Hepatic stellate cell (primary cell): ENCODE measurements around the gene PIRT.
A peak's percentile ranks its signal among the peaks of the same experiment; 100 is the strongest.
"Not testable (repeated sequence)": the region's sequence is repeated elsewhere in the genome, so short reads cannot be mapped to it uniquely, and the experiment has no call there.

ENCODE experiments used
- DNase-seq: peaks from one replicate; pipeline ENCODE4 v3.0.0; 2011; ENCODE audit warnings: low spot score

The PIRT gene

GRCh38 chr17:10837921-10838320 lies at the start of gene PIRT:
Gene PIRT, minus strand, starts transcription at chr17:10838087. Its CDS starts 12,442 bp downstream, at chr17:10825645.
- no peak for DNase-seq

DNA sequence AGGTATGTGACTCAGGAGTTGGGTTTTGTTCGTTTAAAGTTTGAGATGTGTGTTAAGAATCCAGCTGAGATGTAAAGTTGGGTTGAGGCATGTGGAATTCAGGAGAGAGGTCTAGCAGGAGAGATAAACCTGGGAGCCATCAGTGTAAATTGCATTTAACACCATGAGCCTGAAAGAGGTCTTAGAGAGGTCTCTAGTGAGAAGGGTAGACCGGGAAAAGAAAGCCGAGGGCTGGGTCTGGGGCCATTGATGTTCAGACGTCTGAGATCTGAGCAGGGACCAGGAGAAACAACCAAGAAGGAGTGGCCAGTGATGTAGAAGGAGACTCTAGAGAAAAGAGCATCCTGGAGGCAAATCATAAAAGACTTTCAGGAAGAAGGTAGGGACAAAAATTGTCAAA lies 44.1 kb upstream of the PIRT start:
- no peak for DNase-seq

- DNase-seq, result no peak
Measured at GRCh38 chr17:10879190-10879836, 41.4 kb upstream of the PIRT start.

DNA sequence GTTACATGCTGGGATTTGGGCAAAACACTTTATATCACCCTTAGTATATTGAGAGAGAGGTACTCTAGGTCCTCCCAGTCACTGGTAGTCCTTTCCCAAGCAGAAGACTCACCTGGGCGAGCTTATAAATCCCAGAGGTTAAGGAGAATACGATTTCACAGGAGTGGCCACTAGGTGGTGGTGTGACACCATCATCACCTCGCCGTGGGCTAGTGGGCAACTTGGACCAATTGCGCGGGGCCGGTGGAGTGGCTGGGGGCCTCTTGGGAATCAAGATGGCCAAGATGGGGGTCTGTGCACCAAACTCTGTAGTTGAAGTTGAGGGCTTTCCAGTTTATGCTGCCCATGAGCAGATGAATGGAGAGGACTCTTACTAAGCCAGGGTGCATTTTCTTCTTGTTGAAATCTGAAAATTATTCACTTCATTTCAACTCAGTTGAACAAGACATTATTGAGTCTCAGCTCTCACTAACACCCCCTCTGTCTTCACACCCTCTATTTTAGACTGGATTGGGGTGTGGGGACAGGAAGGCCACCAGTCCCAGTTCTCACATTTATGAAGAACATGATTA lies 38.2 kb upstream of the PIRT start:
- peak; percentile 13 for DNase-seq

DNA sequence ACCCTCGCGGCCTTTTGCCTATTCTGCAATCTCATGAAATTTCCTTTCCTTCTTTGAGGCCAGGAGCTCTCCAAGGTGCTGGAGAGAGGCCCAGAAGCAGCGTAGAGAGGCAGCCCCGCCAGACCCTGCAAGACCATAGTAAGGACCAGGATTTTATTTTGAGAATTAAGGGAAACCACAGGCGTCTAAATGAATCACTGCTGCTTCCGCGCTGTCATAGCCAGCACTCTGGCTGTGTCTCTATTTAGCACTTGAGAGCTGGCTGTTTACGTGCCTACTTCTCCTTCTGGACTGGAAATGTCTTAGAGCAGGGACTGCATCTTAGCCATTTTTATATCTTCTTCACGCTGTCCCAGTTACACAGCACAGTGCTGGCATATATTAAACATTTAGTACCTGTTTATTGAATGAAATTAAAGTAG lies 37.6 kb upstream of the PIRT start:
- no peak for DNase-seq

DNA sequence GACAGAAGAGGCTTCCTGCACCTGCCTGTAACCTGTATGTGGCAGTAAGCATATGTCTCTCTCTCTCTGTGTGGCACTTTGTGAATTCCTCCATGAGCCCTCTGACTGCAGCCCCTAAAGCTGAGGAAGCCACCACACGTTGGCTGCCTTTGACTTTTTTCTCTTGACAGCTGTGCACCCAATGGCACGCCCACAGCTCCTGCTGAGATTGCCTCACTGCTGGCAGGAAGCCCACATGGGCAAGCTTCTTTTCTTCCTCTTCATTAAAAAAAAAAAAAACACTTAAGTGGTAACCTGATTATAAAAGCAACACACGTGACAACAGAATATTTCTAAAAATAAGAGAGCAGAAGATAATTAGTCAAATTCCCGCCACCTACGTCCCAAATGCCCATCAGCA lies 34.0 kb upstream of the PIRT start:
- no peak for DNase-seq

GRCh38 chr17:10870336-10871050 lies 32.6 kb upstream of the PIRT start:
- no peak for DNase-seq

DNA sequence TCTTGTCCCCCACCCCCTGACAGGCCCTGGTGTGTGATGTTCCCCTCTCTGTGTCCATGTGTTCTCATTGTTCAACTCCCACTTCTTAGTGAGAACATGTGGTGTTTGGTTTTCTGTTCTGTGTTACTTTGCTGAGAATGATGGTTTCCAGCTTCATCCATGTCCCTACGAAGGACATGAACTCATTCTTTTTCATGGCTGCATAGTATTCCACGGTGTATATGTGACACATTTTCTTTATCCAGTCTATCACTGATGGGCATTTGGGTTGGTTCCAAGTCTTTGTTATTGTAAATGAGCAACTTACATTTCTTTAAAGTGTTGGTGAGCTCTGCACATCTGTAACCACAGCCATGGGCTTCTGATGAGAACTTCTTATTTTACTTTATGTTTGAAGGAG lies 30.9 kb upstream of the PIRT start:
- DNase-seq, result not testable (repeated sequence)

- no peak for DNase-seq
Measured at GRCh38 chr17:10859051-10859450, 21.2 kb upstream of the PIRT start.

DNA sequence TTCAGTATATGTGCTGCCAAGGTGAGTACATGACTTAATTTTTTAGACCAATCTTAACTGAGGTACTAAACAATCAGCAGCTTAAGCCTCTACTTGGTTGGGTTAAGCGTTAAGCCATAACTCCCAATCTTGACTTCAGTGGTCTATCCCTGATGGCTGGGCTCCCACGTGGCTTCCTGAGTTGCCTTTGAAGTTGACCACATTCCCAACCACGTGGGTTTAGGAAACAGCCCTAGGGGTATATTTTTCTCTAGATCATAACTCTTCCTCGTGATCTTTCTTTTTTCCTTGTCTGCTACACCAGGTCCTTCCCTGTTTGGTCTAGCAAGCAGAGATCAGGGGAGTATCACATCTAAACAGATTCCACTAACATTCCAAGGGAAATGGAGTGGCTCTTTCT lies 20.1 kb upstream of the PIRT start:
- no peak for DNase-seq

- DNase-seq, result not testable (repeated sequence)
Measured at GRCh38 chr17:10846636-10847035, 8.7 kb upstream of the PIRT start.

DNA sequence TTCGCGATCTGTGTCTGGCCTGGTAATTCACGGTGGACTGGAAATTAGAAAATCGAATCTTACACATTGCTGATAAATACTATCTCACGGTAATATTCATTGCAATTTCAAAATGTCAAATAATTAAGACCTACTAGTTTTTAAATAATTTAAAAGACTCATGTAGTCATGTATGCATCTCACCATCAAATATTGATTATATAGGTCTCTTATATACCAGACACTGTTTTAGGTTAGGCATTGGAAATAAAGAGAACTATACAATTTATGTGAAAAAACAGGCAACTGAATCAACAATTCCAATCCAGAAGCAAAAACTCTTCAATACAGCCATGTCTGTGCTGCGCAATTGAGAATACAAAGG lies 7.5 kb upstream of the PIRT start:
- no peak for DNase-seq

GRCh38 chr17:10844621-10845387 lies 6.9 kb upstream of the PIRT start:
- peak; percentile 74 for DNase-seq

DNA sequence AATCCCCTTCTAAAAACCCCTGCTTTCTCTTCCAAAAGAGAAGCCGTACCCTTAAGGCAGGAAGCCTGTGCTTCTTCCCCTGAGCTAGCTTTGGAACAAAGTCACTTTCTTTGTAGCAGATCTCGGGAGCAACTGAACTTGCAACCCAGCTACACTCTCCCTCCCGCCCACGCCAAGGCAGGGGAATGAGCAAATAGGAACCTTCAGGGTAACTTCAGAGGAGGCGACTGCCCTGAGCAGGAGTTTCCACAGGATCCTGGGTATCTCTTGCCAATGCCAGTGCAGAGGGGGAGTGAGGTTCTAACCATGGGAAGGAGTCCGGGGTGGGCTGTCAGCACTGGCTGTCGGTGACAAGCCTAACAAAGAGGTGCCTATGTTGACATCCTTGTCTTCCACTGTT lies 5.9 kb upstream of the PIRT start:
- no peak for DNase-seq

DNA sequence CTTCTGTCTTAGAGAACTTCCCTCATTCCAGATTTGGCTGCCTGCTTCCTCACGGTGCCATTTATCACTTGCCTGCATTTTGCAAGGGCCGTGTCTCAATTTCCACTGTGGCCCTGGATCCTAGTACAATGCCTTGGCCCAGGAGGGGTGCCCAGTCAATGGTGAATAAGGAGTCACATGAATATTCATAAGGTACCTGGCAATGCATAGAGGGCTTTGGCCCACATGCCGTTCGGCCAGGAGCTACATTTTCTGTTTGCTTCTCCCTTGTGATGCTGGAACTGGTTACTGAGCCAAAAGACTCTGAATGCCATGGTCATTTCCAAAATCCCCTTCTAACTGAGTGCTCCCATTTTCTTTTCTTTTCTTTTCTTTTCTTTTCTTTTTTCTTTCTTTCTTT lies 4.8 kb upstream of the PIRT start:
- DNase-seq, result no peak

DNA sequence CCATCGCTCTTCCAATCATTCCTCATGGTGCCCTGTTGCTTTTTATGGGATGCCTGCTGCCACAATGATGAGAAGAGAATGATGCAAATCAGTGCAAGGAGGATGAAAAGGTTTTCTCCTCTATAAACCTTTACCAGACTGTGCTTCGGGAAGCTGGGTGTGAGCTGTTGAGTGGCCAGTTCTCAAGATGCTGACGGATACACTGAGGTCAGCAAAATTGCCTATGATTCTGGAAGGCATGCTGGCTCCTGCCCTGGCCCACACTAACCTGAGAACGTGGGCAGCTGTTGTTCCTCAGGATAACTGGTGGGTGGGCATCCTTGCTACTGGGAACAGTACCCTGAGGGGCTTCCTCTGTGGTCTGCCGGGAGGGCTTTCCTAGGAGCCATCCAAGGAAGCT lies 795 bp upstream of the PIRT start:
- DNase-seq, result no peak

DNA sequence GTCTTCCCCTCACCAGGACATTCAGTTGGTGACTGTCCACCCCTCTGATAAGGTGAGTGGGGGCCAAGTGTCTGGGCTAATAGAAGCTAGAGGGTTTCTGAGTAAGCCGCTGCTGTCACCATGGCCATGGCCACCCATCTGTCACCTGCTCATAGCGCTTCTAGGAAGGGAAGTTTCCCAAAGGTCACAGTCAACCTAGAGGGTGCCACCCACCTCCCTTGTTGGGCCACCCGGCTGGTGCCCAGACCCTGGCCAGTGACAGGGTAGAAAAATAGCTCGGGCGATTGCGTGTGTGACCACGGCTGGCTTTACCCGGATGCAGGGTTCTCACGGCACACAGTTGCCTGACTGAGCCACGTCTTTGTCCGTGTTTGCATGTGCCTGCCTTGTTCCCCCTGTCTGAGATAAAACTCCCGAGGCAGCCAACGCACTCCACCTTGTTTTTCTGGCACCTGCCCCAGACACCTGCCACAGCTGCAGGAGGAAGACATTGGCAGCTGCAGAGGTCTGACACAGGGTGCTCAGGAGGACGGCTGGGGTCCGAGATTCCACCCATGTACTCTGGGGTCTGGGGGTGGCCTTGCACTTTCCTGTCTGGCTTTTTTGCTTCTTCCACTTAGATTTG lies 809 bp downstream of the PIRT start:
- DNase-seq, result no peak

GRCh38 chr17:10836145-10836544 lies 1.7 kb downstream of the PIRT start:
- no peak for DNase-seq

- no peak for DNase-seq
Measured at GRCh38 chr17:10831696-10832095, 6.2 kb downstream of the PIRT start.

DNA sequence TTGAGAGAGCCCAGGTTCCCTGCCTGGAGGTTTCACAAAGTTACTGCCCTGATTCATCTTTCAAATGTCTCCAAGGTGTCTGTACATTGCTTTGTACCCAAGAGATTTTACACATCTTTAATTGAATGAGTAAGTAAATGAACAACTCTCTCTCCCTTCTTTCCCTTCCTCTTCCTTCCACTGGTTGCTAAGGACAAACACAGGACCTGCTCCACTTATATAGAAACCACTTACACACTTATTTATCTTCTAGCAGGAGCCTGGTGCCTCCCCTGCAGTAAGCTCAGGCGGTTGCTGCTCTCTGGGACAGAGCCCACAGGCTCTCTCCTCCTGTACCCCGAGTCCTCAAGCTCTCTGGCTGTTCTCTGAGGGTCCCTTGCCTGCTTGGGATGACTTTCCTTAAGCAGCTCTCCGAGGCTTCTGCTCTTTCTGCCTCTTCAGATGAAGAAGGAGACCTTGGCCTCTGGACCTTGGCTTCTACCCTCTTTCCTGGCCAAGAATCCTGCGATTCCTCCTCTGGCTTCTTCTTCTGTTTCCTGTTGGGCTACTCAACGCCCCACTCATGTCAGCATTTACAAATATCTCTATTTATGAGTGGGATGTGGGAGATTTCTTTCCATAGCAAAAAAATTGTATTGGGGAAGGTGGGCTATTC lies 9.9 kb downstream of the PIRT start:
- no peak for DNase-seq

GRCh38 chr17:10824874-10825273 lies 13.0 kb downstream of the PIRT start:
- no peak for DNase-seq

DNA sequence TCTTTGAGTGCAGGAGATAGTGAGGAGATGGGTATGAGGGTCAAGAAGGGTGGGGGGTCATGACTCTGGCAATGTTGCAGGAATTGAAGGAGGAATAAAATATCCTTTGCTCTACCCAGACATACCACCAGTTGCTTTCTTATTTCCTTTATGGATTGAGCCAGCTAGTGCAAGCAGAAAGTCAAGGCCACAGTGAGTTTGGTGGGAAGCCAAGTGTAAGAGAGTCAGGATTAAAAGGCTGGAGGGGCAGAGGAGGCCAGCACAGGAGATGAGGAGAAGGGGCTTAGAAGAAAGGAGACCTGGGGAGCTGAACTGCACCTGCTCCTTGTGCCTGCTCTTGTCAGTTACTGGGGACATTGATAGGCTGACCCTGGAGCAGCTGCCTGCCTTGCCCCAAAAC lies 16.1 kb downstream of the PIRT start:
- DNase-seq, result no peak
